GM04503 (cell line): ENCODE measurements around the gene CEP135.
A peak's percentile ranks its signal among the peaks of the same experiment; 100 is the strongest.
"Not testable (repeated sequence)": the region's sequence is repeated elsewhere in the genome, so short reads cannot be mapped to it uniquely, and the experiment has no call there.

Source experiments
- DNase-seq: peaks from one replicate; pipeline ENCODE4 v3.0.0-alpha.2; 2012; ENCODE audit warnings: low read depth

CEP135 gene

DNA sequence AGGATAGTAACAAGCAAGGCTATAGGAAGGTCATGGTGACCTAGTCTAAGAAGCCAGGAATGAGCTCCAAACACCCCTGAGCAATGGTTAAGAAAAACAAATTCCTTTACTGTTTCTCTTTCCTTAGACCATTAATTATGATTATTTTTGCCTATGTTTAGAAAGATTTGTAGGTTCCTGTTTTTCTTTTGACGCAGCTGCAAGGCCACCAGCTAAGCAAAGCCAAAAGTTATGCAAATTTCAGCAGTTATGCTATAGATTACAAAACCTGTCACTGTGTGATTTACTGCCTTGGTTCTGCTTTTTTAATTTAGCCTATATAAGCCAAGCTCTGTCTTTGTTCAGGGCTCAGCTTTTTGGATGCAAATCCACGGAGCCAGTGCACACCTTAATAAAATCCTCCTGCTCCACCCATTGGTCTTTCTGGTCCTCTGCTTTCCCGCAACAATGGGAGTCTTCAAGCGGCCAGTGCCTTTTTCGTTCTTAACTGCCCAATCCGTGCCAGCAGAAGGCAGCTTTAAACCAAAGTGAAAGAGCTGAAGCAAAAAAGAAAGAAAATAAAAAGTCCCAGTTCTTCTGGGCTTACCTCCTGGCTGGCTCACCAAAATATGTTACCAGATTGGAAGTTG, 1.4 kb upstream of the CEP135 start:
- DNase-seq, result no peak

DNA sequence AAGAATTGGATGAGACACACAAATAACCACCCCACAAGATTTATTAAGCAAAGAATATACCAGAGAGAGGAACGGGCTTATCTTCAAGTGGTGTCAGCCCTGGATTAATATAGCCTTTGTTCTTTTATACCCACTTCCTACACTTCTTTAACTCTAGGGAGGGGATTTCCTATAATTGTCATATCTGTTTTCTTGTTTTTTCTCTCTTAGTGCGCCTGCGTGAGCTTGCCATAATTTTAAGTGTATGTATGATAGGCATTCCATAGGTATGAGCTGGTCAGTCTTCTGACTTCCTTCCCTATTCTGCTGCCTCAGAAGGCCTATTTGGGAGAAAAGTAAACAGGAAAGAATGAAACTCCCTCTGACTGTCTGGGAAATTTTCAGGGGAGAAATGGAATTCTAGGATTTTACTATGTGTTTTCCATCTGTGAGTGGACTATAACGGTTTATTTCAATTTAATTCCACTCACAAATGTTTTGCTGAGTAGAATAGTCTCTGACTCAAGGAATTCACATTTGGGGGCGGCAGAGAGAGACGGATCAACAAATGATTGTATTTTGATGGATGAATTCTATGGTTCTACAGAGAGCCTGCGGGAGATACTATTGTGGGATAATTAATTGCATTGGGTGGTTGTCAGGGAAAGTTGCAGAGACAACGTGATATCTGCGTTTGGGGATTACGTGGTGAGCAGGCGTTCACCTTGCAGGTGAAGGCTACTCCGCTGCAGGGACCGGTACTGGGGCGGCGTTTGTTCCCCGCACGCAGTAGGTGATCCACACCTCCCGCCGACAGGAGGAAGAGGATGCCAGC, 626 bp upstream of the CEP135 start:
- peak; percentile 64 for DNase-seq

DNA sequence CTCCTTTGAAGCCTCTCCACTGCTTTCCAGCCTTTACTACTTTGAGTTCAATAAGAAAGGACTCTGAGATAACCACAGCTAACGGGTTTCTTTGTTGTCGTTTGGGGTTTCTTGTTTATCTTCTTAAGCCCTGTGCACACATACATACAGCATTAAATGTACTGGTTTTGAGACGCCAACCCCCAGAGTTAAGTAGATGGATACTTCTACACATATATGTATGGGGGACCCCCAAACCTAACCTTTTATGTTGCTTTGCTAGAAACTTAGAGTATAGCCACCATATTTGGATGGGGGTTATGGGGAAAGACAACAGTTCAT, 697 bp downstream of the CEP135 start:
- DNase-seq, result no peak

DNA sequence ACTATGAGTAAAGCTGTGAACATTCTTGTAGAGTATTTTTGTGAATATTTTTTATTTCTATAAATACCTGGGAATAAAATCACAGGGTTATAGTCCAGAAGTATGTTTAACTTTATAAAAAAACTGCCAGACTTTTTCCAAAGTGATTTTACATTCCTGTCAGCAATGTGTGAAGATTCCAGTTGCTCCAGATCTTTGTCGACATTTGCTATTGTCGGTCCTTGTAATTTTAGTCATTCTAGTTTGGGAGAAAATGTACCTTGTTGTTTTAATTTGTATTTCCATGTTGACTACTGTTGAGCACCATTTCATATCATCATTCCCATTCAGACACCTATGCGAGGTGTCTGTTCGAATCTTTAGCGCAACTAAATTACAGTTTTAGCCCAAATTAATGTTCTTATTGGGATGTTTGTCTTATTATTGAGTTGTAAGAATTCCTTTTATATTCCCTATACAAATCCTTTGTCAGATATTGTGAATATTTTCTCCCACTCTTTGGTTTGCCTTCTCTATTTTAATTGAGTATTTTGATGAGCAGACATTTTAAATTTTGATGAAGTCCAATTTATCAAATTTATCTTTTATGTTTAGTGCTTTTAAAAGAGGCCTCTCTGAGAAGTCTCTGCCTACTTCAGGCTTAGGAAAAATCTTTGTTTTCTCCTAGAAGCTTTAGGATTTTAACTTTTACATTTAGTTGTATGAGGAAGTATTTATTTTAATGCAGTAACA, 2.6 kb downstream of the CEP135 start:
- no peak for DNase-seq

DNA sequence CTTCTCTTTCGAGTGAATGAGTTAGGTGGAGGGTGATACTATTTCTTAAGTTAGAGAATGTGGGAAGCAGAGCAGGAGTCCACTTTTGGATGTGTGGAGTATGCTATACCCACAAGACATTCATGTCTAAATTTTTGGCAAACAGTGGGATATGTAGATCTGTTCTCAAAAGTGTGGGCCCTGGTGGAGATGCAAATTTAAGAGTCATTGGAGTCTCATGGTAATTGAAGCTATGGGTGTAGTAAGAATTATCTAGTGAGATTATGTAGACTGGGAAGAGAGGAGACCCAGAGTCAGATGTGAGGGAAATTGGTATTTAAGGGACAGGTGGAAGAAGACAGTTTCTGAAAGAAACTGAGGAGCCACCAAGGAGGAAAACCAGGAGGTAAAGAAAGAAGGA, 7.0 kb downstream of the CEP135 start:
- no peak for DNase-seq

DNA sequence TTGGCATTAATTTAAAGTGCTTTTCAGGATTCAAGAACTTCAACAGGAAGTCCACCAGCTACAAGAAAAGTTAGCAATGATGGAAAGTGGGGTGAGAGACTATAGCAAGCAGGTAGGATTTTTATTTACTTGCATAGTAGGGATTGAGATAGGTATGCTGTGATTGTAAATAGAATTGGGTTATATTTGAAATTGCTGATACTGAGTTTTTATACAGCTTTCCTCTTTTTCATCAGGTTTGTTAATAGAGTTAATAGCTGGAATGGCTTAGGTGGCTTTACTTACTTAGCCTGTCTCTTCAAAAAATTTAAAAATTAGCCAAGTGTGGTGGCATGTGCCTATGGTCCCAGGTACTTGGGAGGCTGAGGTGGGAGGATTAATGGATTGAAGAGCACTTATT, 10.9 kb downstream of the CEP135 start:
- DNase-seq, result no peak

DNA sequence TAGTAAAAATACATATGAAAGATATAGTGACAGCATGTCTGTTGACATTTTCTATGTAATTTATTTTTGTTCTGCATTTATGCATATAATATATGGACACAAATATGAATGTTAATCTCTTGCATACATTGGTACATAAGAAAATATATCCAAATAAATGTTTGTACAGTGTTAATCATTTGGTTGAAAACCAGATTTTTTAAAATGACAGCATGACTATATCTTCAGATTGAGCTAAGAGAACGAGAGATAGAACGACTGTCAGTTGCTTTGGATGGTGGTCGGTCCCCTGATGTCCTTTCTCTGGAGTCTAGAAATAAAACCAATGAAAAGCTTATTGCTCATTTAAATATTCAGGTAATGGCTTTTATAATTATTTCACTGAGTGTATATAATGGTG, 15.3 kb downstream of the CEP135 start:
- no peak for DNase-seq

DNA sequence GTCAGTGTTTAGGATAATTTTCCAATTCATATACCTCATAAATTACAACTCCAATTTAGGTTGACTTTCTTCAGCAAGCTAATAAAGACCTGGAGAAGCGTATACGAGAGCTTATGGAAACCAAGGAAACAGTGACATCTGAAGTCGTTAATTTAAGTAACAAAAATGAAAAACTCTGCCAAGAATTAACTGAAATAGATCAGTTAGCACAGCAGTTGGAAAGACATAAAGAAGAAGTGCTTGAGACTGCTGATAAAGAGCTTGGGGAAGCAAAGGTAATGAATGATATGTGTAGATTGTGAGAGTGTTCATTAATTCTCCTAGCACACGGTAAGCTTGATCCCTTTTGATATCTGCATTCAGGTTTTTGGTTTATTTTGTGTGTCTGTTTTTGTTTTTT, 16.8 kb downstream of the CEP135 start:
- DNase-seq, result no peak

DNA sequence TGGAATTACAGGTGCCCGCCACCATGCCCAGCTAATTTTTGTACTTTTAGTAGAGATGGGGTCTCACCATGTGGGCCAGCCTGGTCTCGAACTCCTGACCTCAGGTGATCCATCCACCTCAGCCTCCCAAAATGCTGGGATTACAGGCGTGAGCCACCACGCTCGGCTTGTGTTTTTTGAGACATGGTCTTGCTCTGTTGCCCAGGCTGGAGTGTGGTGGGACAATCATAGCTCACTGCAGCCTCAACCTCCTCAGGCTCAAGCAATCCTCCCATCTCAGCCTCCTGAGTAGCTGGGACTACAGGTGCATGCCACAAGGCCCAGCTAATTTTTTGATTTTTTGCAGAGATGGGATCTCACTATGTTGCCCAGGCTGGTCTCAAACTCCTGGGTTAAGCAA, 17.6 kb downstream of the CEP135 start:
- DNase-seq, result not testable (repeated sequence)

DNA sequence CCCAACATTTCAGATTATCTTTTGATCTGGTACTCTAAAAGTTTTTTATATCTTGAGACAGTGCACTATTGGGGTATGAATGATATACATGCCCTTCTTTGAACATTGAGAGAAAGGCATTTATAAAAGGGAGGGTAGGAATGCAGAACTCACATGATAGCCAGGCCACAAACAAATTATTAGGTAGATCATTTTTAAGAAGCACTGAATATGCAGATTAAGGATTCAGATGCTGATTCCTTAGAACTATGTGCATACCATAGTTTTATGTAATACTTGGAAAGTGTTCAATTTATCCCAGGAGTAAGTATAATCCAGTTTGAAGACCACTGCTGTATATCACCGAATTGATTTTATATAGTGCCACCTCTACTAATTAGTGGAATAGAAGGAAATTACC, 18.6 kb downstream of the CEP135 start:
- no peak for DNase-seq

DNA sequence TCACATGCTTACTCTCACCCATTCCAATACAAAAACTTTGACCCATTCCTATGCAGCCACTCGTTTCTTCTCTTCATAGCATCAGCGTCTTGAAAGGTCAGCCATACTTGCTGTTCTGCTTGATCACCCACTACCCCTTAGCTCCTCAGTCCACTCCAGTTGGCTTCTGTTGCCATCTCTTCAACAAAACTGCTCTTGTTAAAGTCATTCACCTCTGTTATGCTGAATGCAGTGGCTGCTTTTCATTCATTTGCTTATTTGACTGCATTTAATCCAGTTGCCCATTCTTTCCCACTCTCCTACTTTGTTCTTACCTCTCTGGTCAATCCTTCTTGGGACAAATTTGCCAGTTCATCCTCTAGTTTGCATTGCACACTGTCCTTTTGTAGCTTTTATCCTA, 24.9 kb downstream of the CEP135 start:
- DNase-seq, result no peak

DNA sequence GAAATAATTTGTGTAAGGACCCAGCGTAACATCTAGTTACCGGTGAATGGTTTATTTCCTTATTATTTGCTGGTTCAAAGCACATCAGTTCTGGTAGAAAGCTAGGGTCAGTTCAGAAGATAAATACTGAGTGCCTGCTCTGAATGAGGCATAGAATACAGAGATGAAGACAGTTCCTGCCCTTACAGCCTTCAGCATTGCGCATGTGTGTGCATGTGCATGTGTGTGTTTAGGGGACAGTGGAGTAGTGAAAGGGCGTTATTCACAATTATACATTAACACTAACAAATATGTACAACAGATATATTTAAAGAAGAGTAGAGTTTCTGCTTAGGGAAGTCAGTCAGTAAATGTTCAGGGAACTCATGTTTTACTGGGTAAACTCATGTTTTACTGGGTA, 29.1 kb downstream of the CEP135 start:
- DNase-seq, result no peak

DNA sequence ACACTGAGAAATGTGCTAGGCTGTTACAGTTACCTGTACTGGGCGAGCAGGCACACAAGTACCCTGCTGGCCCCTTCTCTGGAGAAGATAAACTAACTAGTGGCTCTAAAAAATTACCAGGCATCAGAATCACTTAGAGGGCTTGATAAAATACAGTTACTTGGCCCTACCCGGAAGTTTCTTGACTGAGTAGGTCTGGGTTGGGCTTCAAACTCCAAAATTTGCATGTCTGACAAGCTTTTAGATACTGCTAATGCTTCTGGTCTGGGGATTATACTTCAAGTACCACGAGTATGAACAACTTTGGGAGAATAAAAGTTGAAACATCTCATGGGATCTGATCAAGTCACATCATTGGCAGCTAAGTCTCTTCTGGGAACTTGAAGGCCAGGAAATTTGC, 30.8 kb downstream of the CEP135 start:
- DNase-seq, result no peak

DNA sequence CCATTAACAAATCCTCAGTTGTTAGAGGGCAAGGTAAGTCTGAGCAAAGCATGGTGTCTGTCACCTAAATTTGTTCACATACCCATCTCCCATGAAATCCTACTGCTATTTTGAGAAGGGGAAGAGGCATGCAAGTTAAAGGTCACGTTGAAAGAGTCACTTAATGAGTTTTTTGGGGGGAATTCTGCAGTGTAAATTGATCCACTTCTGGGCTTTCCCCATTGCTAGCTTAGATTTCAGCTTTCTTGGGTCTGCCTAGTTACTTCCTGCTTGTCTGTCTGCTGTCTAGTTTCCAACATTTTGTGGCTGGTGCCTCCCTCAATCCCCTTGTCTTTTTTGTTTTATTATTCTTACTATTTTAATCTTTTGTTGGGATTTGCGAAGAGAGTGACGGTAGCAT, 32.0 kb downstream of the CEP135 start:
- no peak for DNase-seq

DNA sequence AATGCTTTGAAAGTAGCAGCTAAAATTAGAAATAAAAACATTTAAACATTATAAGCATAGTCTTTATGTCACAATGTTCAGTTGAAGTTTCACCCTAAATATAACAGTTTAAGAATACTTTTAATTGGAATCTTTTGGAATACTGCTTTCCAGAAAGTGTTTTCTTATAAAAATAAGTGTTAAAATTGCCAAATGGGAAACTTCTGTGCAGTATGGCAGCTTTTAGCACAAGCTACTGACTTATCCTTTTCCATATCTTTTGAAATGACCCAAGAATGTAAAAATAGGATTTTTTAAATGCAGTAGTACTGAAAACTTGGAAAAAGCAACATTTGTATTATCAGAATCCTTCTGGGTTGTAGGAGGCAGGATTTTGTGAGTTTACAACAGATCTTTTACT, 34.2 kb downstream of the CEP135 start:
- no peak for DNase-seq

DNA sequence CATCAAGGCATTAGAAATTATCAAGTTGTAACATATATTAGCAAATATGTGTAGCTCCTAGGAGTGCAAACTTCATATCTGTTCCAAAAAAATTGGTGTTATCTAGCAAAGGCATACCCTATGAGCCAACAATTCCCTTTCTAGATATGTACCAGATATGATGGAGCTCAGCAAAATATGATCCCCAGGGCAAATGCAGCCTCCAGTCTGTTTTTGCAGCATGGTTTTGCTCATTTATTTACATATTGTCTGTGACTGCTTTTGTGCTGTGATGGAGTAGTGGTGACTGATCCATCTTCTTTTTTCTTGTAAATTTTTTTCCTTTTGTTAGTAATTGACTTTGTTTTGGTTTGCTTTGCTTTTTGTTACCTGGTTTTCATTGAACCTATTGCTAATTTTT, 41.0 kb downstream of the CEP135 start:
- no peak for DNase-seq

DNA sequence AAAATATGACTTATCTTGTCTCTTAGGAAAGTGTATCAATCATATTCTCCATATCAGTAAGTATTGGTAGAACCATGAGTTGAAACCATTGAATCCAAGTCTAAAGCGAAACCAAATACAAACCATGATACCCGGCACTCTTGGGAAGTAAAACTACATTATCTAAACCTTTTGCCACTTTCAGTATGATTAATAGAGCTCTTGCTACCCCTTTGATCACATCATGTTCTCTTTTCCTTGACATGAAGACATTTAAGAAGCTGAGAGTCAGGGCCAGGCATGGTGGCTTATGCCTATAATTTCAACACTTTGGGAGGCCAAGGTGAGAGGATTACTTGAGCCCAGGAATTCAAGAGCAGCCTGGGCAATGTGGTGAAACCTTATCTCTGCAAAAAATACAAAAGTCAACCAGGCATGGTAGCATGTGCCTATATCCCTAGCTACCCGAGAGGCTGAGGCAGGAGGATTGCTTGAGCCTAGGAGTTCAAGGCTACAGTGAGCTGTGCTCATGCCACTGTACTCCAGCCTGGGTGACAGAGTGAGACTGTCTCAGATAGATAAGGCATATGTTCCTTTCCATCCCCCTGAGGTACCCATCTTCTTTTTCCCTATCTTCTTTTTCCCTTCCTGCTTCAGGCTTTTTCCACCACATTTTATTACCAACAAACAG, 45.4 kb downstream of the CEP135 start:
- DNase-seq, result no peak

DNA sequence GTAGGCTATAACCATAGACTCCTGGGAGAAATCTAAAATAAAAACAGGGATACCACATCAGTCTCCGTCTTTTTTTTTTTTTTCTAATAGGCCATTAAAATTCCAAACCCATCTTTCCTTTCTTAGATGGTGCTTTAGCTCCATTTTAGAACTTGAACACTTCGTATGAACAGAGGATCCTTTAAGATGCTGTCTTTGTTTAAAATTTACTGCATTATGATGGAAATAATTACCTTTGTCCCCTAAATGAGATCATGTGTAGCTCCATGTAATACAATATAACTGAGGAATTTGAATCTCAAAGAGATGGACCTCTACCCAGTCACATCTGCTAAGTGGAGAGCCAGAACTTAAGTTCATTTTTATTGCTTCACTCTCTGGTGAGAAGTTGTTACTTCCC, 47.9 kb downstream of the CEP135 start:
- DNase-seq, result no peak

DNA sequence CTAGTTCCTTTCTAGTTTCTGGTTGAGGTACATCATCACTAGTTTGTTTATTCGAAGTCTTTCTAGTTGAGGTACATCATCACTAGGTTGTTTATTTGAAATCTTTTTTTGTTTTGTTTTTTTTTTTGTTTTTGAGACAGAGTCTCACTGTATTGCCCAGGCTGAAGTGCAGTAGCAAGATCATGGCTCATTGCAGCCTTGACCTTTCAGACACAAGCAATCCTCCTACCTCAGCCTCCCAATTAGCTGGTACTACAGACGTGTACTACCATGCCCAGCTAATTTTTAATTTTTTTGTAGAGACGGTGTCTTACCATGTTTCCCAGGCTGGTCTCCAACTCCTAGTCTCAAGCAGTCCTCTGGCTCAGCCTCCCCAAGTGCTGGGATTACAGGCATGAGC, 54.9 kb downstream of the CEP135 start:
- DNase-seq, result no peak

DNA sequence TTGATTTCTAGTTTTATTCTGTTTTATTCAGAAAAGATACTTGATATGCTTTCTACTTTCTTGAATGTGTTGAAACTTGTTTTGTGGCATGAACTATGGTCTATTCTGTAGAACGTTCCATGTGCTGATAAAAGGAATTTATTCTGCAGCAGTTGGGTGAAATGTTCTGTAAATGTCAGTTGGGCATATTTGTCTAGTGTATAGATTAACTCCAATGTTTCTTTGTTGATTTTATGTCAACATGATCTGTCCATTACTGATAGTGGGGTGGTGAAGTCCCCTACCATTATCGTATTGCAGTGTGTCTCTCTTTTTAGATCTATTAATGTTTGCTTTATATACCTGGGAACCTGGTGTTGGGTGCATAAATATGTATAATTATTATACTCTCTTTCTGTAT, 55.5 kb downstream of the CEP135 start:
- no peak for DNase-seq

DNA sequence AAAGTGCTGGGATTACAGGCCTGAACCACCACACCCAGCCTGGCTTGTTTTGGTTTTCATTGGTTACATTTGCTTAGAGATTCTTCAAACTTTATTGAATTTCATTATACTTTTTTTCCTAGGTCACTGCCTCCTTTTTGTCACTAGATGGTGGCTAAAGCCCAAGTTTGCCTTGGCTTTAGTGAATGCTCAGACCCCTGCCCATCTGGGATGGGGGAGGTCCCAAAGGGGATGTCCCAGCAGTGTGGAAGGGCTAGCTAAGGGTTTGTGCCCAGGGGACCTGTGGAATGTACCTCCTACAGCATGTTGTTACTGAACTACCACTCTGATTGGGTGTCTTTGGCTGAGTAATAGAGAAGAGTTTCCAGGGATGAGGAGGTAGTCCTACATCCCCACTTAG, 58.4 kb downstream of the CEP135 start:
- no peak for DNase-seq

DNA sequence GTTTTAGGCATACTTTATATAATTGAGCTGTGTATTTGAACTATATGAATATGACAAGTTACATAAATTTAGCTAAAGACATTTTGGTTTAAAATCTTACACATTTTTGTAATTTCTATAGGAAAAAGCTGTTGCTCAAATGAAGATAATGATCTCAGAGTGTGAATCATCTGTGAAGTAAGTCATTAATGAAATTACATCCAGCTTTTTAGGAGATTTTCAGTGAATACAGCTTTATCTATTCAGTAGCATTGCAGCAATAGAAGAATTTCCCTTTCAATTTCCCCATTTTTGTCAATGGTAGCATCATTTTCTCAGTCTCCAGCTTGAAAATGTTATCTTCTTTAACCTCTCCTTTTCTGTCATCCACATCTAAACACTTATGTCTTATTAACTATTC, 59.5 kb downstream of the CEP135 start:
- no peak for DNase-seq

DNA sequence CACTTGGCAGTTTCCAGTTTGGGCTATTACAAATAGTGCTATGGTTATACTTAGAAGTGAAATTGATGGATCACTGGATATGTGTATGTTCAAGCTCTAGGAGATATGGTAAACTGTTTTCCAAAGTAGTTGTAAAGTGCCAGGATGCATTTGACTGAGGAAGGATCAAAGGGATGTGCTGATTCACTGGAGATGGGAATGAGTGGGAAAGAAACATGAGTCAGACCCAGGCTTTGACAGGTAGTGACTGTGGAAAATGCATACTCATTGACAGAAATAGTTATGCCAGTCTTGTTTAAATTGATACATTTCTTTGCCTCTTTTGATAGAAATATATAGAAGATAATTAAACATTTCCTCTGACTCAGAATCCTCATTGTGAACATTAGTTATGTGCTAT, 77.9 kb downstream of the CEP135 start:
- DNase-seq, result no peak
